ENCODE measurements around the gene ALCAM.

- TF ChIP-seq CTCF (IDR thresholded peaks at IDR 0.05) (no peak), POLR2A (IDR thresholded peaks at IDR 0.05) (no peak)
Observed at GRCh38 chr3:105622169-105622568, 255.5 kb downstream of the ALCAM start.
